Smooth muscle cell (in vitro differentiated cells): ENCODE data around the gene LYSMD2. TPM values are rescaled to one million over a fixed set of nuclear protein-coding genes. Genes with fewer than 3 reads are reported as not detected.

Experiments used
- DNase-seq: peaks from one replicate; lab custom pipeline; 2025; ENCODE audit not compliant: unreplicated experiment; lab: John Stamatoyannopoulos, UW
- H2AFZ ChIP-seq: fragments of 200-600 bp; sonication (generic); 2 replicates; pipeline ENCODE4 v1.6.0; 2016; ENCODE audit warnings: antibody characterized with exemption, low read depth, mild to moderate bottlenecking
- H3F3A ChIP-seq: fragments of 200-600 bp; sonication (generic); 2 replicates; pipeline ENCODE4 v1.6.0; 2017; ENCODE audit warnings: antibody characterized with exemption, low read depth
- H3K27ac ChIP-seq: fragments of 200-600 bp; sonication (generic); 2 replicates; pipeline ENCODE4 v1.5.1; 2016; ENCODE audit warnings: low read depth, mild to moderate bottlenecking
- H3K27me3 ChIP-seq: fragments of 200-600 bp; sonication (generic); 2 replicates; pipeline ENCODE4 v1.6.1; 2016; ENCODE audit warnings: low read depth, mild to moderate bottlenecking
- H3K36me3 ChIP-seq: fragments of 200-600 bp; sonication (generic); 2 replicates; pipeline ENCODE4 v1.5.1; 2016; ENCODE audit warnings: low read depth
- H3K4me1 ChIP-seq: fragments of 200-600 bp; sonication (generic); 2 replicates; pipeline ENCODE4 v1.5.1; 2016; ENCODE audit warnings: low read depth
- H3K4me2 ChIP-seq: fragments of 200-600 bp; sonication (generic); 2 replicates; pipeline ENCODE4 v1.6.0; 2016; ENCODE audit warnings: mild to moderate bottlenecking
- H3K4me3 ChIP-seq: fragments of 200-600 bp; sonication (generic); 2 replicates; pipeline ENCODE4 v1.5.1; 2016; ENCODE audit warnings: mild to moderate bottlenecking
- H3K79me2 ChIP-seq: fragments of 200-600 bp; sonication (generic); 2 replicates; pipeline ENCODE4 v1.6.0; 2016; ENCODE audit warnings: low read depth, mild to moderate bottlenecking
- H3K9ac ChIP-seq: fragments of 200-600 bp; sonication (generic); 2 replicates; pipeline ENCODE4 v1.6.0; 2016; ENCODE audit warnings: low read depth
- H3K9me3 ChIP-seq: fragments of 200-600 bp; sonication (generic); replicated peaks from 2 replicates; pipeline ENCODE4 v1.5.1; 2016; ENCODE audit warnings: low read depth
- H4K20me1 ChIP-seq: fragments of 200-600 bp; sonication (generic); 2 replicates; pipeline ENCODE4 v1.6.0; 2016; ENCODE audit warnings: low read depth
- WGBS: methylation state at CpG from one replicate; pipeline ENCODE4 v1.1.7; 2016; ENCODE audit warnings: low lambda C conversion rate; 5-methylcytosine and 5-hydroxymethylcytosine counted together
- polyA plus RNA-seq: library from polyadenylated mRNA; unstranded; fragments of >200 nt; fragmentation: Nextera tagmentation; extraction: Ambion mirVana; gene quantifications from 2 replicates; pipeline ENCODE4 v1.2.1, GENCODE V29; 2016
- total RNA-seq: library from RNA; depleted of rRNA; stranded (reverse); fragments of >200 nt; gene quantifications from 2 replicates; pipeline ENCODE4 v1.2.3, GENCODE V29; 2014
- TF ChIP-seq, protein P1 (sequence below): fragments of 200-600 bp; sonication (generic); IDR thresholded peaks from 2 replicates; pipeline ENCODE4 v1.5.1; 2017; ENCODE audit warnings: borderline replicate concordance, mild to moderate bottlenecking, antibody characterized with exemption; ENCODE audit not compliant: insufficient read depth, poor library complexity, severe bottlenecking

Gene LYSMD2
- total and polyA plus RNA-seq, 2 experiments from 2014 or later = 1.1 to 3.6 TPM

DNA sequence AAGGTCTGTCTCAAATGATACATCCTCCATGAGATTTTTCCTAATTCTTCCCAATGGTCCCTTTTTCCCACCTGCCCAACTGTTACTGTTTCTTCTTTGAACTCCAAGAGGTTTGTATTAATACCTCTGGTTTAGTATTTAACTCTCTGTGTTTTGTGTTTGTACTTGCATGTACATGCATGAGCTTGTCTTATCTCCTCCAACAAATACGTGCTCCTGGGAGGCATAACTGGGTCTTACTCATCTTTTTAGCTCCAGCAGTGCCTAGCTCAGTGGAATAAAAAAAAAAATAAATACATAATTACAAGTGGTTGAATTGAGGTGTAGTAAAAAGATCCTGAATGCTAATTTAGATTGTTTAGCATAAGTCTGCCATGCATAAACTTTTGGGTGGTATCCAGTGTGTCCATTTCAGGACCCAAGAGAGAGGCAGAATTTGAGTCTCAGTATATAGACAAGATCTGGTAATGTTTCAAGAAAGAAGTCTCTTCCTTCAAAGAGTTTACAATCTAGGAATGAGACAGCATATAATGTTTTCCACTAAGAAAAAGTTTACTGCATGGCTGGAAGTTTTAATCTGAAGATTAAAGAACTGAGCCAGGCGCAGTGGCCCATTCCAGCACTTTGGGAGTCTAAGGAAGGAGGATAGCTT is 1.7 kb upstream of the LYSMD2 start:
- no peak overlapping the region for H3K9ac ChIP-seq
- no peak overlapping the region for H3K4me3 ChIP-seq
- peaks cover 10% of the 10 kb centered on the region for H3F3A ChIP-seq
- H3K27ac ChIP-seq = no peak overlapping the region
- TF ChIP-seq, protein P1, sequence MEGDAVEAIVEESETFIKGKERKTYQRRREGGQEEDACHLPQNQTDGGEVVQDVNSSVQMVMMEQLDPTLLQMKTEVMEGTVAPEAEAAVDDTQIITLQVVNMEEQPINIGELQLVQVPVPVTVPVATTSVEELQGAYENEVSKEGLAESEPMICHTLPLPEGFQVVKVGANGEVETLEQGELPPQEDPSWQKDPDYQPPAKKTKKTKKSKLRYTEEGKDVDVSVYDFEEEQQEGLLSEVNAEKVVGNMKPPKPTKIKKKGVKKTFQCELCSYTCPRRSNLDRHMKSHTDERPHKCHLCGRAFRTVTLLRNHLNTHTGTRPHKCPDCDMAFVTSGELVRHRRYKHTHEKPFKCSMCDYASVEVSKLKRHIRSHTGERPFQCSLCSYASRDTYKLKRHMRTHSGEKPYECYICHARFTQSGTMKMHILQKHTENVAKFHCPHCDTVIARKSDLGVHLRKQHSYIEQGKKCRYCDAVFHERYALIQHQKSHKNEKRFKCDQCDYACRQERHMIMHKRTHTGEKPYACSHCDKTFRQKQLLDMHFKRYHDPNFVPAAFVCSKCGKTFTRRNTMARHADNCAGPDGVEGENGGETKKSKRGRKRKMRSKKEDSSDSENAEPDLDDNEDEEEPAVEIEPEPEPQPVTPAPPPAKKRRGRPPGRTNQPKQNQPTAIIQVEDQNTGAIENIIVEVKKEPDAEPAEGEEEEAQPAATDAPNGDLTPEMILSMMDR = no peak
- no peak overlapping the region for H2AFZ ChIP-seq
- H3K79me2 ChIP-seq = no peaks in the 10 kb centered on the region
- peaks cover 8% of the 10 kb centered on the region for H3K27me3 ChIP-seq
- H3K9me3 ChIP-seq = no peaks in the 10 kb centered on the region
- H3K4me1 ChIP-seq = no peaks in the 10 kb centered on the region
- H4K20me1 ChIP-seq = no peaks in the 10 kb centered on the region
- no peaks in the 10 kb centered on the region for H3K36me3 ChIP-seq
- H3K4me2 ChIP-seq = no peak overlapping the region
- no peak for DNase-seq
- WGBS = 80% methylated on average over 2 of the region's 2 CpGs

DNA sequence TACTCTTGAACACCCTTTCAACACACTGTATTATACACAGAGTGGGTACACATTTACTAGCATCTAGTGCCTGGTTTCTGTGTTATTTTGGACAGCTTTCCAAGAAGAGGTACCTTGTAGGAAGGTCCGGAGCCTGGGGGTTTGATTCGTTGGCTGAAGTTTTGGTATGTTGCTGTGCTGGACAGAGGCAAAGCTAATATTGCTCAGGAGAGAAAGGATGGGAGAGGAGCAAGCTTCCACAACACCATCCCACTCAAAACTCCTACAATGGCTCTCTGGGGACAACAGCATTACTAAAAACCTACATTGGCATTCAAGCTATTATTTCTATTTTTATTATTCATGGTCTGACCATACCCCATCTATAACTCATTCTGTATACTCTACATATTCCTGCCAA is 1.1 kb upstream of the LYSMD2 start:
- Histone ChIP-seq H2AFZ (no peak overlapping the region), H4K20me1 (no peaks in the 10 kb centered on the region), H3F3A (peaks cover 10% of the 10 kb centered on the region), H3K9me3 (no peaks in the 10 kb centered on the region), H3K4me1 (no peaks in the 10 kb centered on the region), H3K4me3 (no peak overlapping the region), H3K9ac (no peak overlapping the region), H3K27me3 (peaks cover 1% of the 10 kb centered on the region), H3K79me2 (no peaks in the 10 kb centered on the region), H3K4me2 (peak overlapping the region; percentile 92), H3K27ac (no peak overlapping the region), H3K36me3 (no peaks in the 10 kb centered on the region)
- WGBS = 84% methylated on average over 2 of the region's 2 CpGs
- DNase-seq = no peak
- TF ChIP-seq, protein P1 = no peak

DNA sequence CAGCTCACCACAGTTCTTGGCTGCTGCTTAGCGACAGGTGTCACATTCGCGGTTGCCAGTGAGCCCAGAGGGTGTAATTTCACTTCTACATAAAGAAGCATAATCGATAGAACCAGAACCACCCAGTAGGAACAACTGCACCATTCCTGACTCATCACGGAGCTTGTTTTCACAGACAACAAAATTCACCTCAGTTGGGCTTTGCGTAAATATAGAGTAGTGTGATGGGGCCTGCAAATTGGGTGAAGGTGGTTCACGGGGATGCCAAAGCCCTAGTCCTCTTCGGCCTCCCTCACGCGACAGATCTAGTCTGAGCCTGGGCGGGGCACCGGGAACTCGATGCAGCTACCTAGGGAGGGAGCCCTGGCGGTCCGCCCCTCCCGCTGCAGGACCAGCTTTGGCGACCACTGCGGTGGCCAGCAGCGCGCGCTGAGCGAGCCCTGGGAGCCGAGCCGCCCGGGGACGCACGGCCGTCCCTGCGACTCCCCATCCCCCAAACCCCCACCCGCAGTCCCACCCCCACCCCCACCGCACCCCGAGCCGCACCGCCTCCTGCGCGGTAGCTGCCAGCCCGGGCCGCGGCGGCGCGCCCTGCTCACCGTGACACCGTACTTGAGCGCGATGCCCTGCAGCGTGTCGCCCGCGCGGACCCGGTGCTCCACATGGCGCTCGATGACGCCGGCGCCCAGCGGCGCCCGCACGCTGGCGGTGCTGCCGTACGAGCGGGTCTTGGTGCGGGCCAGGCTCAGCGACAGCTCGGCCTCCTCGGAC is 519 bp downstream of the LYSMD2 start:
- H3K79me2 ChIP-seq = no peaks in the 10 kb centered on the region
- no peak overlapping the region for H3K9ac ChIP-seq
- no peak for DNase-seq
- no peaks in the 10 kb centered on the region for H3K4me1 ChIP-seq
- no peak overlapping the region for H3K27ac ChIP-seq
- H3F3A ChIP-seq = peaks cover 10% of the 10 kb centered on the region
- TF ChIP-seq, protein P1 = no peak
- H3K36me3 ChIP-seq = no peaks in the 10 kb centered on the region
- H3K4me3 ChIP-seq = peak overlapping the region; percentile 61
- peak overlapping the region; percentile 47 for H2AFZ ChIP-seq
- no peaks in the 10 kb centered on the region for H3K9me3 ChIP-seq
- H3K27me3 ChIP-seq = no peaks in the 10 kb centered on the region
- H3K4me2 ChIP-seq = peak overlapping the region; percentile 92
- H4K20me1 ChIP-seq = no peaks in the 10 kb centered on the region
- 6% methylated on average over 49 of the region's 69 CpGs for WGBS
